ENCODE data around the gene SLC16A4.

- TF ChIP-seq CTCF (IDR thresholded peaks at IDR 0.05), result no peak
- TF ChIP-seq POLR2A (IDR thresholded peaks at IDR 0.05), result no peak
- TF ChIP-seq POLR2AphosphoS5 (IDR thresholded peaks at IDR 0.05), result no peak
Observed at GRCh38 chr1:110393286-110393685, 2.5 kb upstream of the SLC16A4 start.

All from prostate gland (tissue), 2 donors.